Fibroblast of skin of right quadriceps (primary cell): Measurements from ENCODE around the gene MMP8.
A peak's percentile ranks its signal among the peaks of the same experiment; 100 is the strongest.
"Not testable (repeated sequence)": the region's sequence is repeated elsewhere in the genome, so short reads cannot be mapped to it uniquely, and the experiment has no call there.

Source experiments
- DNase-seq: peaks from one replicate; pipeline ENCODE4 v3.0.0-alpha.2; 2013

The MMP8 gene, protein sequence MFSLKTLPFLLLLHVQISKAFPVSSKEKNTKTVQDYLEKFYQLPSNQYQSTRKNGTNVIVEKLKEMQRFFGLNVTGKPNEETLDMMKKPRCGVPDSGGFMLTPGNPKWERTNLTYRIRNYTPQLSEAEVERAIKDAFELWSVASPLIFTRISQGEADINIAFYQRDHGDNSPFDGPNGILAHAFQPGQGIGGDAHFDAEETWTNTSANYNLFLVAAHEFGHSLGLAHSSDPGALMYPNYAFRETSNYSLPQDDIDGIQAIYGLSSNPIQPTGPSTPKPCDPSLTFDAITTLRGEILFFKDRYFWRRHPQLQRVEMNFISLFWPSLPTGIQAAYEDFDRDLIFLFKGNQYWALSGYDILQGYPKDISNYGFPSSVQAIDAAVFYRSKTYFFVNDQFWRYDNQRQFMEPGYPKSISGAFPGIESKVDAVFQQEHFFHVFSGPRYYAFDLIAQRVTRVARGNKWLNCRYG

DNA sequence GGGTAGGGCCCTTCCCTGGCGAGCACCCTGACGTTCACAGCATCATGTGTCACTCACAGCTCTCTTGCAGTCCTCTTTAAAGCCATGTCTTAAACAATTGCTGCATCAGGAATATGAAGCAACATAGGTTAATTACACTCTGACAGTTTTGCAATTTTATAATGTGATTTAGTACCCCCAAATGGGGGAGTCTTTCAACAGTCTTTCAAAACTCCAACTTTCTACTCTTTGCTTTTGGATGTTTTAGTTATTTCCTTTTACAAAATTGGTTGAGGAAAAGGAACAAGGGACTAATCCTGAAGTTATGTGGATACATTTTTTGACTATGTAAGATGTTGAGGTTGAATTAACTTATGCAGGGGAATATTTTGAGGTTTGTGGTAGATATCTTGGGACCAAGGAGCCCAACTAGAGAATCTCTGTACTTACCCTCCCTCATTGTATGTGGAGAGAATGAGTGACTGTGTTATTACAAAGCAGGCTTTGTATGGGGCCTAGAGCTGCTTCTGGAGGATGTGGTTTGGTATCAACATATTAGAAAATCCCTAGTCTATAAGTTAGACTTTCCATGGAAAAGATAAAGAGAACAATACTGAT, at the start of gene MMP8:
Gene MMP8 (minus strand): TSS at position 51 of the 597 bp plus-strand sequence. CDS start 99 bp downstream, outside the sequence.
- DNase-seq, result peak; percentile 88

DNA sequence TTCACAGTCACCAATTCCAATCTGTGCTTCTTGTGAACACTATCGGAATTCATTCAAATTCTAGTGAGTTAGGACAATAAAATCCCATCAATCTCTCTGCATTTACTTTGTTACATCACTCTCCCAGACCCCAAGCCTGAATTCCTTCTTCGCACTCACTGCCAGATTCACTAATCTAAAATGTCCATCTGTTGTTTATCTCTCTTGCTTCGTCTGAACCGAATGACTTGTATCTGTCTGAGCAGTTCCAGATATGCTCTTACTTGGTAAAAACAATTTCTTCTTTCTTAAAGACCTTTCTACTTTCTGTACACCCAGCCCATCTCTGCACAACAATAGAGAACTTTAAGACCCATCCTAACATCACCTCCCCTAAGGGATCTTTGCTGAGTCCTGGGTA, 48.6 kb upstream of the MMP8 start:
- no peak for DNase-seq

GRCh38 chr11:102771351-102771750, 46.6 kb upstream of the MMP8 start:
- DNase-seq, result no peak

GRCh38 chr11:102770191-102770590, 45.4 kb upstream of the MMP8 start:
- DNase-seq, result no peak

DNA sequence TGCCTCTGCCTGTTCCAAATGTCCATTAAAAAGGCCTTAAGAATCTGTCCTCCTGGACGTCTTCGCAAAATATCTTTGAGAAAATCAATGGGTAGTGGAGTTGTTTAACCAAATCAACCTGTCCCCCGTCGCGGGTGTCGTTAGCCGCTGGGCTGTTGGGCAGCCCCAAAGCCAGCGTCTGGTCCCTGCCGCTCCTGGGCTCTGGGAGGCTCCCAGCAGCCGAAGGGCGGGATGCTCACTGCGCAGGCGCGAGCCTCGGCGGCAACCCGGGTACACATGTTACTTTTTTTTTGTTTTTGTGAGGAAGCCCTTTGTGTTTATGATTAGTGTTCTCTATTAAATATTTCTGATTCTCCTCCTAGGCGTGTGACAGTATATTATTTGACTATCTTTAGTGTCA, 43.0 kb upstream of the MMP8 start:
- DNase-seq, result no peak

DNA sequence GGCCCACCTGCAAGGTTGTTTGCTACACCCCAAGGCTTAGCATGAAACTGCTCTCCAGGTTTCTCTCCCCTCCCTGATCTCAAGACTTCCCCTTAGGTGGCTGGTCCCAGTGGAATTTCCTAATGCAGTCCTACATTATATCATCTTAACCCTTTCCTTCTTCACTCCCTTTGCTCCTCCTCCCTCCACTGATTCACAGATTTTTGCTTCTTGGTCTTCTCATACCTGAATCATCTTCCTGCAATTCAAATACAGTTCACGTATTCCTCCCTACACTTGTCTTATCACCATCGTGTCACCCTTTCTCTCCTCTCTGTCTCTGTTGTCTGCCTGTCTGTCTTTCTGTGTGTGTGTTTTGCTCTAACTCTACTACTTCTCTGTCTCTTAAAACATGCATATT, 38.7 kb upstream of the MMP8 start:
- peak; percentile 44 for DNase-seq

- peak; percentile 75 for DNase-seq
These were observed 37.6 kb upstream of the MMP8 start for GRCh38 chr11:102762361-102762767.

GRCh38 chr11:102761646-102762238, 37.0 kb upstream of the MMP8 start:
- DNase-seq, result peak; percentile 88

GRCh38 chr11:102760344-102761035, 35.7 kb upstream of the MMP8 start:
- DNase-seq, result peak; percentile 97

DNA sequence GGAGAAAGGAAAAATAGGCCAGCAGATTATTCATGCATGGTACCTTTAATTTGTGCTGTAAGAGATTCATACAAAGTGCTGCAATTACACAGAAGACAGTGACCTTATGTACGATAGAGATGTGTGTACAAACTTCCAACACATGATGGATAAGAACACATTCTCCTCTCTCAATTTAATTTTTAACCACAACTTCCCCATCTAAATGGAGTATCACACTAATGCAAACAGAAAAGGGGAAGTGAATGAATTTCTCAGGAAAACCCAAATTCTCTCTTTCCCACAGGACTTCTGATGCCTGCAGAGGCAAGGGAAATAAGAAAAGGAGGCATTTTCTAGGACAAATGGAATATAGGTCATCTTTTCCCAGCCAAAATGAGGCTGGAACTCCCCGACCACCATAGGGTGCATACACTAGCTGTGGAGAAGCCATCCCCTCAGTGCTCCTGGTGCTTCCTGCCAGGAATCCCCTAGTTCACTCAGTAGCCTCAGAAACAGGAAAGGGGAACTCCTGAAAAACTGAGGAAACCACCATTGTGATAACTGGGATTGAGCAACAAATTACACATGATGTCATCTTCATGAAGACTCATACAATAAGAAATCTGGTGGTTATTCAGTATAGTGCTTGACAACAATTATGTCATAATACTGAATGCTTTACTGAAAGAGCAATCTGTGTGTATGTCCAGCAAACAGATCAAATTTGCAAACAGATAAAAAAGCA, 33.2 kb upstream of the MMP8 start:
- peak; percentile 55 for DNase-seq

- DNase-seq, result no peak
These were observed 28.5 kb upstream of the MMP8 start for GRCh38 chr11:102753267-102753666.

DNA sequence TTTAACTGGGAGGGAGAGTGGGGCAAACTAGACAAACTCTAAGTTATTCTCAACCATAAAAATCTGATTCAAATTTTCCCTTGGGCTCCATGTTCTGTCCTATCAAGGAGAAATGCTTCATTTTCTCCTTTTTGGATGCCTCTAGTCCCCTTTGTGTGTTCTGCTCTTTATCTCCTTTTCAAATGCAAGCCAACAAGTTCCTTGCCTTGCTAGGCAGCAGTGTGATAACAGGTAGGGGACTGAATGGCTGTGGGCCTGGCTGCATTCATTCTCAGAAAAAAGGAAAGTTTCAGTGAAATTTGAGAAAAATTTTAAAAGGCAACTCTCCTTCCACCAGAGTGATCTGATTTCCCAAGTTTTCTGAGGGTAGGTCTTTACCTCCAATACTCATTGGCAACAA, 26.9 kb upstream of the MMP8 start:
- no peak for DNase-seq

DNA sequence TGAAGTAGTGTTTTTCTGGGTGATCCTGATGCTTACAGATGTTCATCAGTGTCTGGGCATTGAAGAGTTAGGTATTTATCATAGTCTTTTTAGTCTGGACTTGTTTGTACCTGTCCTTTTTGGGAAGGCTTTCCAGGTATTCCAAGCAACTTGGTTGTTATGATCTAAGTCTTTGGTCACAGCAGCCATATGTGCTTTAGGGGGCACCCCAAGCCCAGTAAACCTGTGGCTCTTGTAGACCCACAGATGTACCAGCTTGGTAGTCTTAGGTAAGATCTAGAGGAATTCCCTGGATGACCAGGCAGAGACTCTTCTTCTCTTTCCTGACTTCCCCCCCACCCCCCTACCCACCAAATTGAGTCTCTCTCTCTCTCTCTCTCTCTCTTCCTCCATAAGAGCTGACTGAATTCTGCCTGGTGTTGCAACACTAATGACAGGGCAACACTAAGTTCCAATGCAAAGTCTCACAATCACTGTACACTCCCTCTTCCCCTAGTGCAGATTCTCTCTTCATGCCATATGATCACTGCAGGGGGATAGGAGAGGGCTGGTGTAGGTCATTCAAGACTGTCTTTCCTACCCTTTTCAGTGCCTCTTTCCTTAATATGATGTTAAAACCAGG, 24.5 kb upstream of the MMP8 start:
- no peak for DNase-seq

- not testable (repeated sequence) for DNase-seq
These were observed 22.2 kb upstream of the MMP8 start for GRCh38 chr11:102746746-102747578.

GRCh38 chr11:102734650-102735049, 9.9 kb upstream of the MMP8 start:
- no peak for DNase-seq

DNA sequence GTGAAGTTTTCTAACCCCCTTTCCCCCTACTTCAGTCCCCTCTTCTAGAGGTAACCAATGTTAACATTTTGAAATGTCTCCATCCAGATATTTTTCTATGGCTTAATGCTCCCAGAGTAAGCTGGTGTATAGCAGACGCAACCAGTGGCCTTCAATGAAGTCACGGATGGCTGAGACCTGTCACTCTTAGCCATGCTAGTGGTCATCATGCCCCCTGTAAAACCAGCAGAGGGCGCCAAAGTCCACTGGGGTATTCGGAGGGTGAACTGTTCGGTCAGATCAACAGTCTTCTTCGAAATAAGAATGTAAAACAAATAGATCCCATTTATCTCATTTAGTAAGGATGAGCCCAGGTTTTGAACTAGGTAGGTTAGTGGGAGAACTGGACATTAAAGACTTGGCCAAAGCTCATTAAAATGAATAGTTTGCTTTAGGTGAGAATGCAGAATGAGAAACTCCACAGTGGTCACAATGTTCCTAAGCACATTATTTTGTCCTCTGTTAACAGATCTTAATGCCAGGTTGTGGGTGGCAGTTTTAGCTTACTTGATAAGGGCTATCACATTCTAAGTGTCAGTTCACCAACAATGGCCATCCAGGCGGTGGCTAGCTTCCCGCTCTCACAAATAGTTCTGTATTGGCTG, 8.6 kb upstream of the MMP8 start:
- DNase-seq, result peak; percentile 51

- DNase-seq, result not testable (repeated sequence)
These were observed 6.2 kb upstream of the MMP8 start for GRCh38 chr11:102730944-102731343.

DNA sequence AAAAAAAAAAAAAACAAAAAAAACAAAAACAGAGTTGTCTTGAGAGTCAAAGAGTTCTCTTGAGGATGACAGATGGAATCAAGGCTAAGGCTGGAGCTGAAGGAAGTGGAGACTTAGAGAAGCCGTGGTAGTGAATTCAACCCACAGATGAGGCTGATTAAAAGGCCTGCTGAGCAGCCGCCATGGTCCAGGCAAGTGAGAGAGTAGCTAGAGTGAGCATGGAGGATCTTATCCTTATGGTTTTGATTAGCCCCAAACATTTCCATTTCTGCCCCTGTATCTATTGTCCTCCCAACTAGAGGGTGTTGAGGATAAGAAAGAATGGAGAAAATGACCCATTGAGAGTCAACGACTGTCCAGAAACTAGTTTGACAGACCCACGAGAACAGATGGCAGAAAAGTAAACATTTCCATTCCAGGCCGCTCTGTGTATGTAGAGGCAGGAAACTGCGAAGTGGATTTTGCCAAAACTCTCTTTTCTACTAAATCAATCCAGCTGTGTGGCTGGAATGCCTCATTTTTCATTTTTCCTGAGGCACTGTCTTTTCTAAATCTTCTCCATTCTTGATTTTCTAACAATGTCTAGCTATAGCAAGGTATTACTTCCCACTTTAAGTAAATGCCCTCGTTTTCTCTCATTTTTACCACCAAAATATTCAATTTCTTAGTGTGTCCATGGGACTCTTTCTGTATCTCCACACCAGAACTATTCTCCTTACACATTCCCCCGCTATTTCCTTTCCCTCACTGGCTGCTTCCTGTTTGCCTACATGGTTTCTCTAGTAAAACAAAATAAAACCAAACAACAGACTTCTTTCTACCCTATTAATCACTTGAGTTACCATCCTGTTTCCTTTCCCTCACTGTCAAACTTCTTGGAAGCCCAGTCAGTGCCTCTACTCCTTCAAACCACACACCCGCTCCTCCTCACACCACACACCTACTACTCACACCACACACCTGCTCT, 5.4 kb upstream of the MMP8 start:
- DNase-seq, result peak; percentile 50

DNA sequence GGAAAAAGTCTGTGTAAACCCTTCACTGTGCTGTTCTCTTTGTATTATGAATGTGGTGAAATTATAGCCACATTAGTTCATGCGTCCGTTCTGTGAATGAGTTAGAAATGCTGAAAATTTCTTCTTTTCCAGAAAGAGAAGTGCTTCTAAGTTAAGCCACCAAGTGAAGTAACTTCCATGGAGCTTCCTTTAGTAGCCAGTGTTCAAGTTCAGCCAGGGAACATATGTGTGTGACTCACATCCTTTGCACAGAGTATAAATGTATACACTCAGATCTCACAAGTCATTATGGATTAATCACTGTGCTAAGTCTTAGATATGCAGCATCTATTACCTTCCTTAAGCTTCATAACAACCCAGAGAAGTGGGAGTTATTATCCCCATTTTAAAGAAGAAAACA, 3.1 kb upstream of the MMP8 start:
- peak; percentile 87 for DNase-seq
